Umbilical cord (tissue), 2 donors: ENCODE results near the gene GPR180. TPM values are rescaled to one million over a fixed set of nuclear protein-coding genes. Genes with fewer than 3 reads are reported as not detected.
"Not testable (repeated sequence)": the region's sequence is repeated elsewhere in the genome, so short reads cannot be mapped to it uniquely, and the experiment has no call there.

Source experiments
- DNase-seq: peaks from one replicate; pipeline ENCODE4 v3.0.0-alpha.2; 2015; ENCODE audit warnings: low spot score
- total RNA-seq: library from RNA; depleted of rRNA; stranded (reverse); fragments of >200 nt; gene quantifications from one replicate; pipeline ENCODE4 v1.2.3, GENCODE V29; 2014; ENCODE audit warnings: low replicate concordance; ENCODE audit not compliant: insufficient read depth

The GPR180 gene
- total RNA-seq, 1 donor from 2014 or later: 13.2 TPM

GRCh38 chr13:94595950-94596574 lies 5.6 kb upstream of the GPR180 start, which contains the start of gene TGDS:
TGDS (minus strand) TSS chr13:94596152; CDS start chr13:94596136, 16 bp downstream.
- peak; percentile 97 for DNase-seq

GRCh38 chr13:94596575-94596971 lies 5.1 kb upstream of the GPR180 start:
- no peak for DNase-seq

DNA sequence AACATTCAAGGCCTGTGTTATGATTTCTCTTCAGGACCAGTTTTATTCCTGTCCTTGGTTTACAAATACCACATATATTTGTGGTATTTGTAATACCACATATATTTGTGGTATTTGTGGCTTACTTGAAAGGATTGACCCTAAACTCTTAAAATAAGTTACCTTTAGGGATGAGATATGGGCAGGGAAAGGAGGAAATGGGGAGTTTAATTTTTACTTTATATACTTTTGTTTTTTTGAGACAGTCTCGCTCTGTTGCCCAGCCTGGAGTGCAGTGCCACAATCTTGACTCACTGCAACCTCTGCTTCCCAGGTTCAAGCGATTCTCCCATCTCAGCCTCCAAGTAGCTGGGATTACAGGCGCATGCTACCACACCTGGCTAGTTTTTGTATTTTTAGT lies 3.4 kb upstream of the GPR180 start:
- no peak for DNase-seq

- no peak for DNase-seq
Measured at GRCh38 chr13:94599877-94600276, 1.8 kb upstream of the GPR180 start.

- DNase-seq: no peak
Measured at GRCh38 chr13:94602467-94602866, 810 bp downstream of the GPR180 start.

DNA sequence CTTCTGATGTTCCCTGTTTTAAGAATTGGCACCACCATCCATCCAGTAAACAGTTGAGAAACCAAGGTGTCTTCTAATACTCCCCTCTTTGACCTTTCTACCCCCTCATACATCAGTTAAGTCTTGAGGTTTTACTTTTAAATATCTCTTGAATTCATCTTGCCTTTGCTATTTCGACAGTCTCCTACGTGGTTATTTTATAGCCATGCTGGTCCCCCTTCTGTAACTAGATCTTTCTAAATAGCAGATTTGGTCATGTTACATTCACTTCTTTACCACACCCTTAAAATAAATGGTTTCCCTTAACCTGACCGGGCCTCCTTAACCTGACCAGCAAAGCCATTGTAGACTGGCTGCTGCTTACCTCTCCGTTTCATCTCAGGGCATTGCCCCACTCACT lies 5.4 kb downstream of the GPR180 start:
- DNase-seq: no peak

GRCh38 chr13:94607939-94608338 lies 6.3 kb downstream of the GPR180 start:
- DNase-seq: no peak

DNA sequence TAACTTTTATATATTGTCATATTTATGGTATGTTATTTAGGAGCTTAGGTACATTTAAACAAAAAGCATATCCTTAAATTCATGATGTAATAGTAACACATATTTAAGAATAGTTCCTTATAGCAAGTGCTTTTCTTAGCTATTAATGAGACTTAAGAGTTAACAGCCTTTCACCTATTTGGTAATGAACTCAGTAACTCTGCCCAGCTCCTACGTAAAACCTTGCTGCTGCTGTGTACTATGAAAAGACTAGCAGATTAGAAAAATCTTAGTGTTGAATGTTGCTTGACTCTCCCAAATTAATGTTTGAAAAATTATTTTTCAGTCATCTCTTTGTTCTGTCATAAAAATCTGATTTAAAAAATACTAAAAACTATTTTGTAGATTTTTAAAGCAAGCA lies 6.9 kb downstream of the GPR180 start:
- no peak for DNase-seq

GRCh38 chr13:94609196-94609595 lies 7.5 kb downstream of the GPR180 start:
- no peak for DNase-seq

GRCh38 chr13:94610475-94610874 lies 8.8 kb downstream of the GPR180 start:
- no peak for DNase-seq

DNA sequence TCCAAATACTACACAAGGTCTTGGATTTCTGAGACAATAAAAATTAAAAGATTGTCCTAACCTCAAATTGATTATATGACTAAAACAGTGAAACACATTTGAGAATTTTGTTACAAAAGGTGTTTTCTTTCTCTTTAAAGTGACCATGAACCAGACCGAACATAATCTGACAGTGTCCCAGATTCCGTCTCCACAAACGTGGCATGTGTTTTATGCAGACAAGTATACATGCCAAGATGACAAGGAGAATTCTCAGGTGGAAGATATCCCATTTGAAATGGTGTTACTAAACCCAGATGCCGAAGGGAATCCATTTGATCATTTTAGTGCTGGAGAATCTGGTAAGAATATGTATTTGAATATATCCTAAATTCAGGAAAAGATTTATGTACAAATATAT lies 10.4 kb downstream of the GPR180 start:
- DNase-seq: no peak

GRCh38 chr13:94613051-94613450 lies 11.4 kb downstream of the GPR180 start:
- no peak for DNase-seq

DNA sequence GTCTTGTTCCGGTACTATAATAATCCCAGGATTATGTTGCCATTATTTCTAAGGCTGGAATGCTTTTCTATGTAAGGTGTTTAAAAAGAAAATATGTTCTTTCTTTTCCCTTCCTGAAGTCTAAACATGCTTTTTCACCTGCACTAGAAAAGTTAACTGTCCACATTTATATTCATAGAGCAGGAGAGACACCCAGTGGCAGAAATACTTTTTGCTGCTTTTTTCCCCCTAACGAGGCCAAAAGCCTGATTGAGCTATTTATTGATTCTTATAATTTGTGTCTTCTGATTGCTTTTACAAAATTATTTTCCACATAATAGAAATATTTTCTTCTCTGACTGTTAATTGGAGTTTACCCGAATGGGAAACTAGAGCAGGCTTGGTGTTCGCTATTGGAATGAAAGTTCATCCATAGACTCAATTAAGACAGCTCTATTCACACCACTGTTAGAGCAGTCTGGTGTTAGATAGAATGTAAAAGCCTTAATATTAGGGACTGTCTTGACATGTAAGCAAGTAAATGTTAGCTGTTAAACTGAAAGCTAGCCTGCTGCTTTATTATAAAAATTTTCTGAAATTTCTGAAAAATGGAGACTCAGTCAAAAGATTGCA lies 15.8 kb downstream of the GPR180 start:
- peak; percentile 46 for DNase-seq

DNA sequence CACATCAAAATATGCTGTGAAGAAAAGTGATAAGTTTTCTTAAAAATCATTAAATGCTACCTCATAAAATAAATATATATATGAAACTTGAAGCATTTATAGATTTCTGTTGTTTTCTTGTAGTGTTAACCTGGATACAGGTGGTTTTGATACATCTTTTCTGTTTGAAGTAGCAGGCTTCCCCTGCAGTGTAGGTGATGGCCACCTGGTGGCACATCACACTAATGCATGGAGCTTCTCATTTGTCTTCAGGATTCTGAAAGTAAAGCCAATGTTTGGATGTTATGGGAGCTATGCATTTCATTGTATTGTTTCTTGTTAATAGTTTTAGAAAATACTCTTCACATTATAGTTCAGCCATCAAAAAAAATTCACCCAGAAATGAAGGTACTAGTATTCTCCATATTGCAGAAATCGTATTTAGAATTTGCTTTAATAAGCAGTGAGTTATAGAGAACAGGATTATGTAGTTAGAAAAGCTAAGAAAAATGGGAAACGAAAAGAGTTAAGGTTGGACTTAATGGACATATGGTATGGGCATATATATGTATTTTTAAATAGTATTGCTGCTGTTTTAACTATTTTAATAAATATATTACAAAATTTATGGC lies 18.7 kb downstream of the GPR180 start:
- DNase-seq: peak; percentile 12

GRCh38 chr13:94622344-94622743 lies 20.7 kb downstream of the GPR180 start:
- no peak for DNase-seq

- no peak for DNase-seq
Measured at GRCh38 chr13:94623316-94623715, 21.7 kb downstream of the GPR180 start.

DNA sequence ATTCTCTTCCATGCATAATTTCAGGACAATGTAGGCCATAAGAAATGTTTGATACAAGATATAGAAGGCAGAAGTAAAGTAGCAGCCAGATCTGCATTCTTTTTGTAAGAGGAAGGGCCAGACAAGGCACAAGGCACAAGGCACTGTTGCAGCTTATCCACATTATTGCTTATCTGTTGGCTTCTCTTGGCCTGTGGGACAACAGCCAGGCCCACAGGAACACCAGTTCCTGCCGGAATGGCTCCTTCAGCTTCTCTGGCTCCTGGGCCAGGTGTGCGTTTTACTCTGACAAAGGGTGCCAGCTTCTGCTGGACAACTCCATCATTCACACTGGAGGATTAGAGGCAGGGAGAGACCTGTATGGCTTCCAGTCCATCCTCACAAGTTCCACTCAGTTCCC lies 29.2 kb downstream of the GPR180 start:
- no peak for DNase-seq

- no peak for DNase-seq
Measured at GRCh38 chr13:94632226-94632980, 30.7 kb downstream of the GPR180 start.

DNA sequence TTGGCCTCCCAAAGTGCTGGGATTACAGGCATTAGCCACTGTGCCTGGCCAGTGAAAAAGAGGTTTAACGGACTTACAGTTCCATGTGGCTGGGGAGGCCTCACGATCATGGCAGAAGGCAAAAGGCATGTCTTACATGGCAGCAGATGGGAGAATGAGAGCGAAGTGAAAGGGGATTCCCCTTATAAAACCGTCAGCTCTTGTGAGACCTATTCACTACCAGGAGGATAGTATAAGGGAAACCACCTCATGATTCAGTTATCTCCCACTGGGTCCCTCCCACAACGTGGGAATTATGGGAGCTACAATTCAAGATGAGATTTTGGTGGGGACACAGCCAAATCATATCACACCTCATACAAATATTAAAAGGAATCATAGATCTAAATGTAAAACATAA lies 34.4 kb downstream of the GPR180 start:
- not testable (repeated sequence) for DNase-seq

GRCh38 chr13:94636942-94637578 lies 35.4 kb downstream of the GPR180 start:
- no peak for DNase-seq

- not testable (repeated sequence) for DNase-seq
Measured at GRCh38 chr13:94637677-94638076, 36.0 kb downstream of the GPR180 start.

DNA sequence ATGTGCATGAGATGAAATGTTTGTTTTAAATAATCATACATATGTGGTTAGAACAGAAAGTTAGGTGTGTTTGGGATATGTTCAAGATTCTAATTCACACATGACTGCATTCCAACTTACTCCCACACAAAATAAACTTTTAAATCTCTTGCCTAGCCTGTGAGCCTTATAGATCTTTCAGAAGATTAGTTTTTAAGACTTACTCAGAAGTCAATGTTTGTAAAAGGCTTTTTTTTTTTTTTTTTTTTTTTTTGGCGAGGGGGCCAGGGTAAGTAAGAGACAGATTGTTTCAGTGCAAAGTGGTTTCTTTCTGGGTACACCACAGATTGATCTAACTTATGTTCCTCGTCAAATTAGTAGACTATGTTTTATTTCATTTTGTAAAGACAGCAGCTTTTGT lies 39.1 kb downstream of the GPR180 start:
- peak; percentile 7 for DNase-seq
